Activated T-helper 1 cell treated with anti-CD3 and anti-CD28 coated beads, Interleukin-12 subunit alpha, Interleukin-12 subunit beta, Interleukin-2, Interleukin-4 antibody, amounts not matched to agents 30 ng/mL and 10 ng/mL and 1 ng/mL, durations not matched to agents 14 hours and 24 hours and 36 hours (primary cell): ENCODE measurements around the gene PPP1R12C. TPM values are rescaled to one million over a fixed set of nuclear protein-coding genes. Genes with fewer than 3 reads are reported as not detected.

Experiments
- DNase-seq: peaks from one replicate; pipeline ENCODE4 v3.0.0; 2021; ENCODE audit warnings: low spot score
- H3K27ac Mint-ChIP-seq: one replicate; pipeline ENCODE4 v1.8.0; 2021; ENCODE audit warnings: mild to moderate bottlenecking, mixed read lengths
- H3K27me3 Mint-ChIP-seq: one replicate; pipeline ENCODE4 v1.8.0; 2022; ENCODE audit warnings: mild to moderate bottlenecking, moderate library complexity, mixed read lengths; ENCODE audit not compliant: insufficient read depth
- H3K36me3 Mint-ChIP-seq: one replicate; pipeline ENCODE4 v1.8.0; 2021; ENCODE audit warnings: low read depth, mixed read lengths
- H3K4me1 Mint-ChIP-seq: one replicate; pipeline ENCODE4 v1.8.0; 2021; ENCODE audit warnings: low read depth, mixed read lengths
- H3K4me3 Mint-ChIP-seq: one replicate; pipeline ENCODE4 v1.8.0; 2021; ENCODE audit warnings: mild to moderate bottlenecking, moderate library complexity, mixed read lengths
- H3K9me3 Mint-ChIP-seq: one replicate; pipeline ENCODE4 v1.8.0; 2021; ENCODE audit warnings: mixed read lengths
- intact Hi-C: fragments of 100-400 bp; cut with micrococcal nuclease; formaldehyde crosslinking; loops from one replicate; pipeline ENCODE4 v1.15.1; 2024
- total RNA-seq: library from RNA; stranded (reverse); gene quantifications from 2 replicates; pipeline ENCODE4 v1.2.3, GENCODE V29; 2022

The PPP1R12C gene
- total RNA-seq, 1 donor from 2014 or later: 114 TPM

GRCh38 chr19:55048446-55048845, 69.0 kb downstream of the PPP1R12C start:
- DNase-seq: no peak
- intact Hi-C loops: no loop called here
- Mint-ChIP-seq H3K4me3 (no peak overlapping the region), H3K4me1 (no peaks in the 10 kb centered on the region), H3K27me3 (no peaks in the 10 kb centered on the region), H3K36me3 (peaks cover 9% of the 10 kb centered on the region), H3K27ac (no peak overlapping the region), H3K9me3 (no peaks in the 10 kb centered on the region)

GRCh38 chr19:55047951-55048350, 69.5 kb downstream of the PPP1R12C start:
- intact Hi-C loops: no loop called here
- H3K36me3 Mint-ChIP-seq: peaks cover 9% of the 10 kb centered on the region

GRCh38 chr19:55046975-55047622, 70.3 kb downstream of the PPP1R12C start:
- no peak for DNase-seq
- Mint-ChIP-seq H3K27me3 (no peaks in the 10 kb centered on the region), H3K36me3 (peaks cover 16% of the 10 kb centered on the region), H3K9me3 (no peaks in the 10 kb centered on the region), H3K27ac (no peak overlapping the region), H3K4me1 (peaks cover 9% of the 10 kb centered on the region), H3K4me3 (no peak overlapping the region)
- intact Hi-C loops: no loop called here

More at GRCh38 chr19:55047951-55048350, 69.5 kb downstream of the PPP1R12C start:
- no peak for DNase-seq
- Mint-ChIP-seq H3K27me3 (no peaks in the 10 kb centered on the region), H3K27ac (no peak overlapping the region), H3K4me3 (no peak overlapping the region), H3K9me3 (no peaks in the 10 kb centered on the region), H3K4me1 (peaks cover under 1% of the 10 kb centered on the region)

- H3K27me3 Mint-ChIP-seq: no peaks in the 10 kb centered on the region
- intact Hi-C loops: no loop called here
- H3K27ac Mint-ChIP-seq: no peak overlapping the region
- peaks cover 20% of the 10 kb centered on the region for H3K4me1 Mint-ChIP-seq
- DNase-seq: no peak
- no peak overlapping the region for H3K4me3 Mint-ChIP-seq
- H3K36me3 Mint-ChIP-seq: peaks cover 17% of the 10 kb centered on the region
- H3K9me3 Mint-ChIP-seq: no peaks in the 10 kb centered on the region
These were observed 72.4 kb downstream of the PPP1R12C start for GRCh38 chr19:55044771-55045716.

GRCh38 chr19:55044286-55044685, 73.2 kb downstream of the PPP1R12C start:
- no peak for DNase-seq
- Mint-ChIP-seq H3K4me3 (no peak overlapping the region), H3K9me3 (no peaks in the 10 kb centered on the region), H3K4me1 (peaks cover 20% of the 10 kb centered on the region), H3K27me3 (no peaks in the 10 kb centered on the region), H3K36me3 (peaks cover 19% of the 10 kb centered on the region), H3K27ac (no peak overlapping the region)
- intact Hi-C loops: no loop called here

- intact Hi-C loops: loop anchor here (1.0 kb wide), 1 partner anchor 21 kb away; the partner anchor contains the start of gene RDH13
- H3K9me3 Mint-ChIP-seq: no peaks in the 10 kb centered on the region
- peaks cover 20% of the 10 kb centered on the region for H3K4me1 Mint-ChIP-seq
- no peaks in the 10 kb centered on the region for H3K27me3 Mint-ChIP-seq
- H3K27ac Mint-ChIP-seq: peak overlapping the region; percentile 76
- peak overlapping the region; percentile 80 for H3K4me3 Mint-ChIP-seq
- peaks cover 22% of the 10 kb centered on the region for H3K36me3 Mint-ChIP-seq
- no peak for DNase-seq
These were observed 74.7 kb downstream of the PPP1R12C start for GRCh38 chr19:55042688-55043087.

- Mint-ChIP-seq H3K9me3 (no peaks in the 10 kb centered on the region), H3K36me3 (peaks cover 22% of the 10 kb centered on the region), H3K27me3 (no peaks in the 10 kb centered on the region), H3K27ac (peak overlapping the region; percentile 86), H3K4me1 (peaks cover 20% of the 10 kb centered on the region), H3K4me3 (peak overlapping the region; percentile 80)
- no peak for DNase-seq
- intact Hi-C loops: loop anchor here (1.0 kb wide), 1 partner anchor 21 kb away; the partner anchor contains the start of gene RDH13
These were observed 75.1 kb downstream of the PPP1R12C start for GRCh38 chr19:55042344-55042678.

- Mint-ChIP-seq H3K4me3 (peak overlapping the region; percentile 80), H3K9me3 (no peaks in the 10 kb centered on the region), H3K27me3 (no peaks in the 10 kb centered on the region), H3K4me1 (peaks cover 20% of the 10 kb centered on the region), H3K27ac (peak overlapping the region; percentile 86), H3K36me3 (peaks cover 22% of the 10 kb centered on the region)
- intact Hi-C loops: loop anchor here (1.0 kb wide), 1 partner anchor 22 kb away; the partner anchor contains the start of gene RDH13
- DNase-seq: peak; percentile 5
These were observed 75.7 kb downstream of the PPP1R12C start for GRCh38 chr19:55041627-55042343.

- H3K4me1 Mint-ChIP-seq: peaks cover 20% of the 10 kb centered on the region
- peak overlapping the region; percentile 86 for H3K27ac Mint-ChIP-seq
- peak overlapping the region; percentile 80 for H3K4me3 Mint-ChIP-seq
- DNase-seq: no peak
- no peaks in the 10 kb centered on the region for H3K27me3 Mint-ChIP-seq
- intact Hi-C loops: no loop called here
- H3K36me3 Mint-ChIP-seq: peaks cover 22% of the 10 kb centered on the region
- no peaks in the 10 kb centered on the region for H3K9me3 Mint-ChIP-seq
These were observed 76.2 kb downstream of the PPP1R12C start for GRCh38 chr19:55041244-55041626.

Other genes with a start within 250 kb of the PPP1R12C start
- gene FCAR, start 243.4 kb downstream of the PPP1R12C start, total RNA-seq: not detected in 2 replicates
- gene NCR1, start 211.5 kb downstream of the PPP1R12C start, total RNA-seq: not detected in 2 replicates
- gene NLRP7, start 170.1 kb downstream of the PPP1R12C start, total RNA-seq: not detected in 2 replicates
- gene NLRP2, start 151.3 kb downstream of the PPP1R12C start, total RNA-seq: 16.8 and 19.8 TPM in 2 replicates
- gene GP6, start 79.4 kb downstream of the PPP1R12C start, total RNA-seq: 0.59 TPM in 1 of 2 replicates, not detected in the other
- 21.7 and 26.4 TPM in 2 replicates for gene RDH13, start 54.5 kb downstream of the PPP1R12C start, total RNA-seq
- 3.3 and 6.0 TPM in 2 replicates for gene EPS8L1, start 41.8 kb downstream of the PPP1R12C start, total RNA-seq
- not detected in 2 replicates for gene TNNT1, start 31.6 kb upstream of the PPP1R12C start, total RNA-seq
- not detected in 2 replicates for gene TNNI3, start 40.1 kb upstream of the PPP1R12C start, total RNA-seq
- gene DNAAF3, start 49.0 kb upstream of the PPP1R12C start, total RNA-seq: 0.36 TPM in 1 of 2 replicates, not detected in the other
- gene SYT5, start 62.7 kb upstream of the PPP1R12C start, total RNA-seq: not detected in 2 replicates
- gene PTPRH, start 91.9 kb upstream of the PPP1R12C start, total RNA-seq: 0.16 TPM in 1 of 2 replicates, not detected in the other
- gene TMEM86B, start 111.1 kb upstream of the PPP1R12C start, total RNA-seq: 7.7 and 8.3 TPM in 2 replicates
- gene PPP6R1, start 141.4 kb upstream of the PPP1R12C start, total RNA-seq: 200 and 202 TPM in 2 replicates
- gene HSPBP1, start 162.5 kb upstream of the PPP1R12C start, total RNA-seq: 66.4 and 69.6 TPM in 2 replicates
- 7.8 and 8.4 TPM in 2 replicates for gene BRSK1, start 166.4 kb upstream of the PPP1R12C start, total RNA-seq
- gene TMEM150B, start 207.7 kb upstream of the PPP1R12C start, total RNA-seq: 0.71 TPM in 1 of 2 replicates, not detected in the other
- 29.1 and 29.9 TPM in 2 replicates for gene KMT5C, start 222.2 kb upstream of the PPP1R12C start, total RNA-seq
- gene COX6B2, start 237.1 kb upstream of the PPP1R12C start, total RNA-seq: 0.26 TPM in 1 of 2 replicates, not detected in the other
- 0.05 TPM in 1 of 2 replicates, not detected in the other for gene GARIN5B, start 245.6 kb upstream of the PPP1R12C start, total RNA-seq